ENCODE measurements around the gene PTBP1.

Gene PTBP1

GRCh38 chr19:772730-773436 lies 24.4 kb upstream of the PTBP1 start:
- no peak for DNase-seq

- DNase-seq, result no peak
Measured at GRCh38 chr19:776549-776948, 20.7 kb upstream of the PTBP1 start.

GRCh38 chr19:778910-779653 lies 18.2 kb upstream of the PTBP1 start:
- peak; percentile 96 for DNase-seq

- no peak for DNase-seq
Measured at GRCh38 chr19:780935-781334, 16.3 kb upstream of the PTBP1 start.

- no peak for DNase-seq
Measured at GRCh38 chr19:781800-782184, 15.5 kb upstream of the PTBP1 start.

GRCh38 chr19:782185-782877 lies 14.9 kb upstream of the PTBP1 start:
- DNase-seq, result peak; percentile 88

GRCh38 chr19:782878-783668 lies 14.2 kb upstream of the PTBP1 start:
- no peak for DNase-seq

- no peak for DNase-seq
Measured at GRCh38 chr19:784541-784940, 12.7 kb upstream of the PTBP1 start.

GRCh38 chr19:787536-787935 lies 9.7 kb upstream of the PTBP1 start:
- no peak for DNase-seq

GRCh38 chr19:788686-788982 lies 8.6 kb upstream of the PTBP1 start:
- DNase-seq, result no peak

GRCh38 chr19:788983-789700 lies 8.1 kb upstream of the PTBP1 start:
- DNase-seq, result peak; percentile 39

- DNase-seq, result no peak
Measured at GRCh38 chr19:789701-790060, 7.6 kb upstream of the PTBP1 start.

- DNase-seq, result no peak
Measured at GRCh38 chr19:791007-791566, 6.2 kb upstream of the PTBP1 start.

GRCh38 chr19:791567-792305 lies 5.5 kb upstream of the PTBP1 start:
- DNase-seq, result no peak

- no peak for DNase-seq
Measured at GRCh38 chr19:792306-792885, 4.9 kb upstream of the PTBP1 start.

- no peak for DNase-seq
Measured at GRCh38 chr19:793806-794205, 3.4 kb upstream of the PTBP1 start.

GRCh38 chr19:795073-795611 lies 2.1 kb upstream of the PTBP1 start:
- DNase-seq, result no peak

GRCh38 chr19:795691-796581 lies 1.3 kb upstream of the PTBP1 start:
- DNase-seq, result no peak

GRCh38 chr19:797528-798414 lies 519 bp downstream of the PTBP1 start:
- peak; percentile 91 for DNase-seq

Data from EL (cell line).